Tibial artery (tissue), 4 donors: ENCODE data around the gene CDS1.

Source experiments
- DNase-seq, 2 donors: peaks; one replicate each; pipeline ENCODE4 v3.0.0-alpha.2; 2019
- H3K27ac ChIP-seq, 2 donors: fragments of 200-600 bp; sonication (generic) in 1 of 2; 1 replicate in 1 of 2; 2 replicates in 1 of 2; pipeline ENCODE4 v1.5.1; 2018 to 2019; ENCODE audit warnings: mild to moderate bottlenecking in 1 of 2
- H3K27me3 ChIP-seq, 2 donors: fragments of 200-600 bp; sonication (generic) in 1 of 2; one replicate each; pipeline versions ENCODE4 v1.5.1 to v1.6.0; 2016 to 2019
- H3K36me3 ChIP-seq, 3 donors: fragments of 200-600 bp; sonication (generic) in 2 of 3; one replicate each; pipeline ENCODE4 v1.5.1; 2016 to 2019; ENCODE audit warnings: mild to moderate bottlenecking in 2 of 3
- H3K4me1 ChIP-seq, 4 donors: fragments of 200-600 bp; sonication (generic) in 2 of 4; 1 replicate in 3 of 4; 2 replicates in 1 of 4; pipeline ENCODE4 v1.5.1; 2016 to 2019
- H3K4me3 ChIP-seq, 2 donors: fragments of 200-600 bp; sonication (generic) in 1 of 2; 1 replicate in 1 of 2; 2 replicates in 1 of 2; pipeline ENCODE4 v1.5.1; 2018 to 2019; ENCODE audit warnings: mild to moderate bottlenecking in 2 of 2
- H3K9me3 ChIP-seq, 3 donors: fragments of 200-600 bp; sonication (generic) in 1 of 3; one replicate each; pipeline ENCODE4 v1.5.1; 2016 to 2019
- CTCF ChIP-seq, 2 experiments: fragments of 200-600 bp in 1 of 2; fragments of 450-650 bp in 1 of 2; IDR thresholded peaks; one replicate each; pipeline ENCODE4 v1.5.1; 2017 to 2019; ENCODE audit warnings: antibody characterized with exemption in 2 of 2, mild to moderate bottlenecking in 1 of 2, moderate library complexity in 1 of 2
- intact Hi-C: fragments of 100-400 bp; cut with DNase I; formaldehyde crosslinking; loops from one replicate; pipeline ENCODE4 v1.15.0; 2023; ENCODE audit warnings: low total_unique reads

The CDS1 gene

GRCh38 chr4:84632092-84632491 lies 49.2 kb downstream of the CDS1 start:
- Histone ChIP-seq H3K9me3 (no peaks in the 10 kb centered on the region), H3K4me3 (no peak overlapping the region), H3K36me3 (no peaks in the 10 kb centered on the region), H3K4me1 (no peaks in the 10 kb centered on the region), H3K27me3 (no peaks in the 10 kb centered on the region), H3K27ac (no peak overlapping the region)
- intact Hi-C loops, result no loop called here
- DNase-seq, result no peak
- TF ChIP-seq CTCF (IDR thresholded peaks at IDR 0.05), result no peak

GRCh38 chr4:84634961-84635360 lies 52.0 kb downstream of the CDS1 start:
- Histone ChIP-seq H3K4me1 (no peaks in the 10 kb centered on the region), H3K9me3 (no peaks in the 10 kb centered on the region), H3K27me3 (no peaks in the 10 kb centered on the region), H3K27ac (no peak overlapping the region), H3K36me3 (no peaks in the 10 kb centered on the region), H3K4me3 (no peak overlapping the region)
- no peak for DNase-seq
- intact Hi-C loops, result no loop called here
- TF ChIP-seq CTCF (IDR thresholded peaks at IDR 0.05), result no peak

GRCh38 chr4:84638092-84638491 lies 55.2 kb downstream of the CDS1 start:
- intact Hi-C loops, result no loop called here
- H3K27me3 ChIP-seq, result no peaks in the 10 kb centered on the region
- no peak for DNase-seq
- no peak for TF ChIP-seq CTCF (IDR thresholded peaks at IDR 0.05)
- no peaks in the 10 kb centered on the region for H3K36me3 ChIP-seq
- H3K27ac ChIP-seq, result no peak overlapping the region
- no peaks in the 10 kb centered on the region for H3K4me1 ChIP-seq
- no peaks in the 10 kb centered on the region for H3K9me3 ChIP-seq
- no peak overlapping the region for H3K4me3 ChIP-seq

GRCh38 chr4:84639145-84639544 lies 56.2 kb downstream of the CDS1 start:
- no peaks in the 10 kb centered on the region for H3K27me3 ChIP-seq
- no peak overlapping the region for H3K27ac ChIP-seq
- TF ChIP-seq CTCF (IDR thresholded peaks at IDR 0.05), result no peak
- DNase-seq, result no peak
- H3K36me3 ChIP-seq, result no peaks in the 10 kb centered on the region
- H3K9me3 ChIP-seq, result no peaks in the 10 kb centered on the region
- H3K4me3 ChIP-seq, result no peak overlapping the region
- H3K4me1 ChIP-seq, result no peaks in the 10 kb centered on the region
- intact Hi-C loops, result no loop called here

- DNase-seq, result no peak
Measured at GRCh38 chr4:84644087-84644486, 61.2 kb downstream of the CDS1 start.

More at GRCh38 chr4:84644087-84644486, 61.2 kb downstream of the CDS1 start:
- H3K27me3 ChIP-seq, result no peaks in the 10 kb centered on the region
- no peaks in the 10 kb centered on the region for H3K36me3 ChIP-seq
- intact Hi-C loops, result no loop called here
- no peak overlapping the region for H3K4me3 ChIP-seq
- no peak for TF ChIP-seq CTCF (IDR thresholded peaks at IDR 0.05)
- no peak overlapping the region for H3K27ac ChIP-seq
- H3K9me3 ChIP-seq, result no peaks in the 10 kb centered on the region
- H3K4me1 ChIP-seq, result no peaks in the 10 kb centered on the region
